PC-3 (cell line): Measurements from ENCODE around the gene LTBP3.

Source experiments
- CTCF ChIP-seq: fragments of 300-600 bp; sonication (generic); conservative IDR thresholded peaks from 2 replicates; pipeline ENCODE4 v1.5.1; 2017; ENCODE audit warnings: antibody characterized with exemption, low read depth, mild to moderate bottlenecking, low read length
- EZH2phosphoT487 ChIP-seq: fragments of 300-600 bp; sonication (generic); IDR thresholded peaks from 2 replicates; pipeline ENCODE4 v1.6.1; 2018; ENCODE audit warnings: mild to moderate bottlenecking, antibody characterized with exemption, low read length, borderline replicate concordance

GRCh38 chr11:65538232-65538914 lies 19.8 kb downstream of the LTBP3 start:
- TF ChIP-seq CTCF, result no peak
- no peak for TF ChIP-seq EZH2phosphoT487
